Tibial nerve (tissue), 3 donors: ENCODE measurements around the gene TFR2.

Experiments
- CTCF ChIP-seq, 5 experiments: fragments of 200-600 bp in 3 of 5; fragments of 450-650 bp in 2 of 5; sonication (generic) in 3 of 5; IDR thresholded peaks; one replicate each; pipeline ENCODE4 v1.5.1; 2016 to 2019; ENCODE audit warnings: antibody characterized with exemption in 5 of 5, mild to moderate bottlenecking in 3 of 5, moderate library complexity in 2 of 5
- POLR2A ChIP-seq, 2 donors: fragments of 450-650 bp; IDR thresholded peaks; one replicate each; pipeline ENCODE4 v1.6.1; 2017; ENCODE audit warnings: antibody characterized with exemption in 2 of 2, mild to moderate bottlenecking in 2 of 2, moderate library complexity in 2 of 2

GRCh38 chr7:100614308-100614861 is 27.0 kb downstream of the TFR2 start:
- no peak for TF ChIP-seq CTCF (IDR thresholded peaks at IDR 0.05)
- TF ChIP-seq POLR2A (IDR thresholded peaks at IDR 0.05) = no peak
